NCI-H82 treated with DMSO at 0.1 percent for 48 hours (cell line): Measurements from ENCODE around the gene C11orf54.
A peak's percentile ranks its signal among the peaks of the same experiment; 100 is the strongest.
"Not testable (repeated sequence)": the region's sequence is repeated elsewhere in the genome, so short reads cannot be mapped to it uniquely, and the experiment has no call there.

Experiments used
- DNase-seq: peaks from one replicate; lab custom pipeline; 2025; ENCODE audit not compliant: unreplicated experiment; lab: John Stamatoyannopoulos, UW

The C11orf54 gene

GRCh38 chr11:93766504-93766903 lies 25.0 kb downstream of the C11orf54 start:
- DNase-seq, result no peak

DNA sequence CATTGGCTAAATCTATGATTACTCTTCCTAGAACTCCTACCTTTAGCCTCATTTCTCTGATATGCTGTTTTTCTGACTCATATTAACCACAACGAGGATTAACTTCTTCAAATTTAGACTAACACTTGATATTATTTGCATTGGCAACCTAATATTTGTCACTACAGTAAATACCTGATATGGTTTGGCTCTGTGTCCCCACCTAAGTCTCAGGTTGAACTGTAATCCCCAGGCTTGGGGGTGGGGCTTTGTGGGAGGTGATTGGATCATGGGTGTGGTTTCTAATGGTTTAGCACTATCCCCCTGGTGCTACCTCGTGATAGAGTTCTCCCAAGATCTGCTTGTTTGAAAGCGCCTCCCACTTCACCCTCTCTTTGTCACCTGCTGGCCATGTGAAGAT lies 25.5 kb downstream of the C11orf54 start:
- DNase-seq, result no peak

DNA sequence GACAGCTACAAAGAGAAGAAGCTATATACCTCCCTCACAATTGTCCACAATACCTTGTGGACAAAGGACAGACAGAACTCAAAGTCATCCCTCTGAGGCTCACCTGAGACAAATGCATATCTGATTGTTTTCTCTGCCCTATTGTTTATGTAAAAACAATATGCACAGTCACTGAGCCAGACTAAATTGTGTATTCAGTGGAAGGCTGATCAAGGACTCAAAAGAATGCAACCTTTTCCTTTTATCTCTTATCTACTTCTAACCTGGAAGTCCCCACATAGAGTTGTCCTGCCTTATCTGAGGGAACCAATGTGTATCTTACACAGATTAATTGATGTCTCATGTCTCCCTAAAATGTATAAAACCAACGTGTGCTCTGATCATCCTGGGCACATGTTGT lies 28.7 kb downstream of the C11orf54 start:
- DNase-seq, result no peak

DNA sequence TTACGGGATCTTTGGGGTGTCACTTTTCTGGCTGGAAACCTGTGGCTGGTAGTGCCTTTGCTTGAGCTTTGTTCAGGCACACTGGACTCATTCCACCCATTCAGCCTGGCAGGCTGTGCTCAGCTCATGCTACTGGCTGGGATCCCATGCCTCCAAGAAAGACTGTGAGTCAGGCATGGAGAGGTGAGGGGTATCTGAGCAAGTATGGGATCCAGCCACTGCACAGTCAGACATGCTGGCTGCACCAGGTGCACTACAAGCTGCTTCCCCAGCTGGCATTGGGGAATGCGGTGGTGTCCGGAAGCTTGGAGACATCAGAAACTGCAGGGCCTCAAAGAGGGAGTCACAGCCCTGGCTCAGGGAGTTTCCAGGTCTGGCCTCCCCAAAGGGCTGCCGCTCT lies 30.7 kb downstream of the C11orf54 start:
- no peak for DNase-seq

DNA sequence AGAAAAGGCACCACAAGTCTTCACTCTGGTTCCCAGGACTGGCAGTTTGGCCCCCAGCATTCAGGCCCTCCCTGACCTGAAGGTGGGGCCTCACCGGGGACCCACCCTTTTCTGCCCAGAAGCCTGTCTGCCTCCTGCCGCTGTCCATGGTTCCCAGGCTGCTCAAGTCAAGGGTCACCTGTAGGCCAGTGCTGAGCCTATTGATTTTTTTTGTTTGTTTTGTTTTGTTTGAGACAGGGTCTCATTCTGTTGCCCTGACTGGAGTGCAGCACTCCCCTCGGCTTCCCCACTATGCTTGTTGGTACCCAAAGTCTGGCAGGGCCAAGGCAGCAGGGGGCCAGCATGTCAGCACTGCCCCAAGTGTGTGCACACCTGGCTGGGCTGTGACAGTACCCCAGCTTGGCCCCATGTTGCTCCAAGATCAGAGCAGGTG lies 31.6 kb downstream of the C11orf54 start:
- DNase-seq, result no peak

GRCh38 chr11:93773601-93774200 lies 32.2 kb downstream of the C11orf54 start:
- DNase-seq, result no peak

DNA sequence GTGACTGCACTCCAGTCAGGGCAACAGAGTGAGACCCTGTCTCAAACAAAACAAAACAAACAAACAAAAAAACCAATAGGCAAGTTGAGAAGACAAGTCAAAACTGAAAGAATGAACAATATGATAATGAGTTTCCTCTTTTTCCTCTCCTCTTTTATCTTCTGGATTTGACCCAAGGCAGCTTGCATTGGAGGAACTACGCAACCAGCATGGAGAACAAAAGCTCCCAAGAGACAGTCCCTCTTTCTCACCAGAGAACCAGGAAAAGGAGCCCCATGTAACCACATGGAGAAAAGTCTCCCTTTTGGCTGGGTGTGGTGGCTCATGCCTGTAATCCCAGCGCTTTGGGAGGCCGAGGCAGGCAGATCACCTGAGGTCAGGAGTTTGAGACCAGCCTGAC lies 33.1 kb downstream of the C11orf54 start:
- not testable (repeated sequence) for DNase-seq

GRCh38 chr11:93775289-93775688 lies 33.8 kb downstream of the C11orf54 start:
- DNase-seq, result no peak

- DNase-seq, result no peak
Measured at GRCh38 chr11:93783362-93783761, 41.9 kb downstream of the C11orf54 start.

DNA sequence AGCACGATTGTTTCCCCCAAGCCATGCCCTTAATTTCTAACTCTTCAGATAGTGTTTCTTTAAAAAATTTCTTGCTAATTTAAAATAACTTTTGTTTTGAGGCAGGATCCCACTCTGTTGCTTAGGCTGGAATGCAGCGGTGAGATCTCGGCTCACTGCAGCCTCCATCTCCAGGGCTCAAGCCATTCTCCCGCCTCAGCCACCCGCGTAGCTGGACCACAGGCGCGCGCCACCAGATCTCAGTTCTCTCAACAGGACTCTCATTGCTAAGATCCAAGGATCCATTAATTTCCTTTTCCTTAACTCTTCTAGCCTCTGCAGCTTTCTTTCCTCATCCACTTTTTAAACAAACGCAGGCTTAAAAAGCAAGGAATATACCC lies 42.3 kb downstream of the C11orf54 start:
- DNase-seq, result no peak

DNA sequence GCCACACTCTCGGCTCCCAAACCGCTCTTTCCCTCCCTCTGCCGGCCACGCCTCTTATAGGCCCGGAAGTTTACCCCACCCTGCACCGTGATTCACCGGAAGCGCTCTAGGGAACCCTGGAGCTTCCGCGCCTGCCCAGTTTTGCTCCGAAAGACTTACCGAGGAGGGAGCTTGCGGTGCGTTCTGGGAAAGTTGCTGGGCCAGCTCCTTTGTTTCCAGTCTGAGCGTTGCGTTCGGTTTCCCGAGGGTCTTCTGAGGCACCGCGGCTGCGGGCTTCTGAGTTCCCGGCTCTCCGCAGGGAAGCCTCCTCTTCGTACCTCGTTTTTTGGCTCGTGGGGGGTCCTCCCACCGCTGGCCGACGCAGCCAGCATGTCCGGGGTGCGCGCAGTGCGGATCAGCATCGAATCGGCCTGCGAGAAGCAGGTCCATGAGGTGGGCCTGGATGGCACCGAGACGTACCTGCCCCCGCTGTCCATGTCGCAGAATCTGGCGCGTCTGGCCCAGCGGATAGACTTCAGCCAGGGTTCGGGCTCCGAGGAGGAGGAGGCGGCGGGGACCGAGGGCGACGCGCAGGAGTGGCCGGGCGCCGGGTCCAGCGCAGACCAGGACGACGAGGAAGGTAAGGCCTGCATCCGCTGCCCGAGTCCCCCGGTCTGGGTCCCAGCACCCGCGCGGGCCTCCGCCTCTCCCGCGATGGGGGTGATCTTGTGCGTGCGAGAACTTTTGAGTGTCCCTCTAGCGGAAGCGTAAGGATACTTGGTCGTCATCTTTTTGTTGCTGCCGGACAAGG lies 42.9 kb downstream of the C11orf54 start, which contains the start of gene MED17:
TSS of gene MED17 (plus strand) at position 138 of the 790 bp plus-strand sequence. CDS start at position 370, 232 bp downstream.
- DNase-seq, result peak; percentile 70

GRCh38 chr11:93784935-93785360 lies 43.5 kb downstream of the C11orf54 start:
- no peak for DNase-seq

- no peak for DNase-seq
Measured at GRCh38 chr11:93791493-93791892, 50.0 kb downstream of the C11orf54 start.

DNA sequence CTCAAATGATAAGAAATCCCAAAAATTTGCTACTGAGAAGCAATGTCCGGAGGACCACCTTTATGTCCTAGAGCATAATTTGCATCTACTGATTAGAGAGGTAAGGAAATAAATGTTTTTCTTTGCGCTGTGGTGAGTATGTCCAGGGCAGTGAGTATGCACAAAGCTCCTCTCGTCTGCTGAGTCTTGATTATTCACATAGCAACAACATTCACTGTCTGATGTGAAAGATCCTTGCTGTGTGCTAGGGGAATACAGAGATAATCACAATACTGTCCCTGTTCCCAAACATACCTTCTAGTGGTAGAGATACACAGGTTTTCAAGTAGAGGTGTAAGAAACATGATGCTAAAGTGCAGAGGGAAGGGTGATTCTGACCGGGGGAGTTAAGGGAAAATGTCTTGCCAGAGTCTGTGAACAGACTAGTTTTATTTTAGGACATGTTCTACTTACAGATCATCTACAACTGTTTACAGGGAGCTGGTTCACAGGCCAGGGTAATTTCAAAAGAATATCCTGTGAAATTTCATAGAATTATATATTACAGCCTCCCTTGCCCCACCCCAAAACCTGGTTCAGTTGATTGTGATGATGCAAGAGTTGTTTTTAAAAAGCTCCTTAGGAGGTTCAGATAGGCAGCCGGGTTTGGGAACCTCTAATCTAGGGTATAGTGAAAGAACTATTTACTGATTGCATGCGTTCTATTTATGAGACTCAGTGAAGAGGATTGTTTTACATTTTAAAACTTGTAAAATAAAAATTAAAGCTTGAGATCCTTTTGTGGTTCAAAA lies 55.2 kb downstream of the C11orf54 start:
- no peak for DNase-seq

- DNase-seq, result no peak
Measured at GRCh38 chr11:93801366-93801765, 59.9 kb downstream of the C11orf54 start.

- DNase-seq, result no peak
Measured at GRCh38 chr11:93804879-93805278, 63.4 kb downstream of the C11orf54 start.

- no peak for DNase-seq
Measured at GRCh38 chr11:93807980-93808379, 66.5 kb downstream of the C11orf54 start.

GRCh38 chr11:93813974-93814373 lies 72.5 kb downstream of the C11orf54 start:
- no peak for DNase-seq
